Measurements from ENCODE around the gene DNAJB11. TPM values are rescaled to one million over a fixed set of nuclear protein-coding genes. Genes with fewer than 3 reads are reported as not detected.
"Not testable (repeated sequence)": the region's sequence is repeated elsewhere in the genome, so short reads cannot be mapped to it uniquely, and the experiment has no call there.

The DNAJB11 gene
- total RNA-seq, 1 experiment from 2014 or later: 80.0 TPM

DNA sequence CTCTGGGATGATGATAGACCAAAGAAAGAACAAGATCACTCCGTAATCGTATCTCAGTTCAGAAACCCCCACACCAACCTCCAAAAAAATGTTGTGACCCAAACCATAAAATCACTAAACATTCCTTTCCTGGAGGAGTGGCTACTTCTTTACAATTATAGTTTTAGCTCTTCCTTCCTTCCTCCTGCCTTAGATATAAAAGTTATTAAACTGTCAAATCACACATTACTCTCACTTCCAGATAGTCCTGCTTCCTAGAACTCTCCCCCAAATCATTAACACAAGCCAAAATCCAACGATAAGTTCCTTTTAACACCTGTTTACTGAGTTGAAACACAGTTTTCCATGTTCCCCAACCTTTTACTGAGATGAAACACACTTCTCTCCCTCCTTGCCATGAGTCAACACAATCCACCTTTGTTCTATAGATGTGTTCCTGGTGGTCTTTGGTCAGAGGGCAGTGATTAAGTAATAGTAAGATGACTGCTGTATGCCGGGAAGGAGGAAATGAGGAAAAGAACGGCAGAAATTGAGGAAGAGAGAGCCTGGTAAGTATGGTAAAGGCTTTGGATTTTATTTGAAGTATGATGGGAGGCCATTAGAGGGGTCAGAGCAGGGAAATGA lies 18.0 kb upstream of the DNAJB11 start:
- no peak for DNase-seq (ENCODE audit: low read depth)

DNA sequence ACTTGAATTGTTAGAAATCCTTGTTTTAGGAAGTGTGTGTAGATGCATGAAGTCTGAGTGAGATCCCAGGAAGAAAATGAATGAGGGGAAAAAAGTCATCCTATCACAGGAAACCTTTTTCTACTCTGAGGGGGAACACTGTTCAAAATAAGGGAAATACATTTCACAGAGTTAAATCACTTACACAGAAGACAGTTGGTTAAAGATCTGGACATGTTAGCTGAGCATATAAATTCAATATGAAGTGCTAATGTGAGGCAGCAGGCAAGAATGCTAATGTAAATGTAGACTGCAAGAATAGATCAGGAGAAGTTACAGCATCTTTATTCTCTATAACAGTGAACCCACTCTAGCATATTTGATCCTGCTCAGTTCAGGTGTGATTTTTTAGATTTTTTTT lies 5.9 kb upstream of the DNAJB11 start:
- no peak for DNase-seq (ENCODE audit: low read depth)

DNA sequence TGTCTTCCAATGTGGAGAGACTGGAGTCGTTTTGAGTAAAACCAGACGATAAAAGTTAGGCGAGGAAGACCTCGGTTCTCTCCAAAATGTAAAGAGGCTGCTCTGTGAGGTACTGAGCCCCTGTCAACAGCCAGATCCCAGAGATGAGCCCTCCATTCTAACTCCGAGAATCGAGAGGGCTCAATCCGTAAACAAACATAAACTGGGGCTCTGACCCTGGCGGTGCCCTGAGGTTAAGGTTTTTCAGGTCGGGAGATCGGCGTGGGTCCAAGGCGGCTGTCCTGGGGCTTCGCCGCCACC lies 3.8 kb upstream of the DNAJB11 start:
- DNase-seq (ENCODE audit: low read depth): no peak

GRCh38 chr3:186567072-186567921 lies 3.2 kb upstream of the DNAJB11 start, which contains the start of gene TBCCD1:
TBCCD1 (minus strand) TSS chr3:186567339; CDS start chr3:186564329, 3,010 bp downstream.
- DNase-seq (ENCODE audit: low read depth): peak; percentile 83

- DNase-seq (ENCODE audit: low read depth): not testable (repeated sequence)
These were observed 1.2 kb upstream of the DNAJB11 start for GRCh38 chr3:186569361-186569760.

- no peak for DNase-seq (ENCODE audit: low read depth)
These were observed 783 bp upstream of the DNAJB11 start for GRCh38 chr3:186569779-186570095.

DNA sequence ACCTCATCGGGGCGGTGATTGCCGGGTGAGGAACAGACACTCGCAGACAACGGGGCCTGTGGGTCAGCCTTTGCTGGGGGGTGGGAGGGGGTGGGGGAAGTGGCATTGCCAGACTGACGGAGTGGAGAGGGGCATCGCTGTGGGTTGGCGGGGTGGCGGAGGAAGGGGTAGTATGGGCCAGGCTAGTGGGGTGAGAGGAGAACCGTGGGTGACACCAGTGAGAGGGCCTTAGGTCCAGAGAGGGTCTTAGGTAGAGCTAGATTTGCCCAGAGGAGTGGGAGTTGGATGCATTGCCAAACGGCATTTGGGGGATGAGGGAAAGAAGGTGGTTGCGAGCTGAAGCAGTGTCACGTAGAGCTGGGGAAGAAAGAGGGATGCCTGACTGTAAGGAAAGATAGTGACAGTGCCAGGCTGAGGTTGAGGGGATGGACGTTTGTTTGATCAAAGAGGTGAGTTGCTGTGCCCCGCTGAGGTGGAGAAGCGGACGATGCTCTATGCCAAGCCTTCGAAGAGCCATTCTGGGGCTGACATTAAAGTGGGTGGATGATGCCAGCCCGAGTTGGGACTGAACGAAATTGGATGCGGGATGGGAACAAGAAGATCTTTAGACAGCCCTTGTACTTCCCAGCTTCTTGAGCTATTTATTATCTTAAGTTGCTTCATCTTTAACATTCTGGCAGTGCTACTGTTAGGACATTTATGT lies 572 bp downstream of the DNAJB11 start:
- no peak for DNase-seq (ENCODE audit: low read depth)

DNA sequence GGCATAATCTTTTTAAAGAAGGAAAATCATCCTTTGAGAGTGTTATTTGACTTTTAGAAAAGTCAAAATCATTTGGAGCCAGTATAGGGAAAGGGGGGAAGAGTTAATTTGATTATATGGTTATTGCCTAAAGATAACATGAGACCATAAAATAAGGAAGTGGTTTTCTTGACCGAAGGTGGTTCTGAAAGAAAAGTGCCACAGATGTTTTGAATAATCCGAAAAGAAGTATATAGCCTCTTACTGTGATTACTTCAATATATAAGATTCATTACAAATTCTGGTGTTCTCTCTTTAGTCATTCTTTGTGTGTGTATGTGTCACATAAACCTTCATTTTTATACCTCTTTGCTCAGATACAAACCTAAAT lies 1.1 kb downstream of the DNAJB11 start:
- no peak for DNase-seq (ENCODE audit: low read depth)

DNA sequence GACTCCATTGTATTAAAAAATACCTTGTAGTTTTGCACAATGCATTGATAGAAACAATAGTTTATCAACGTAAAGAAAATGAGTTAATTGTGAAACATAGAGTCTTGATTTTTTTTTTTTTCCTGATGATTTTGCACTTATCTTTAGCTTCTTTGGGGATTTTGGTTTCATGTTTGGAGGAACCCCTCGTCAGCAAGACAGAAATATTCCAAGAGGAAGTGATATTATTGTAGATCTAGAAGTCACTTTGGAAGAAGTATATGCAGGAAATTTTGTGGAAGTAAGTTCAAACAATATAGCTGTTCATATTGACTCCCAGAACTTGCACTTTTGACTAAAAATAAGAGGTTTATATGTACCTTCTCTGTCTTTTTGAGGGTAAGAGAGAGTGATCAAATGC lies 7.0 kb downstream of the DNAJB11 start:
- DNase-seq (ENCODE audit: low read depth): no peak

DNA sequence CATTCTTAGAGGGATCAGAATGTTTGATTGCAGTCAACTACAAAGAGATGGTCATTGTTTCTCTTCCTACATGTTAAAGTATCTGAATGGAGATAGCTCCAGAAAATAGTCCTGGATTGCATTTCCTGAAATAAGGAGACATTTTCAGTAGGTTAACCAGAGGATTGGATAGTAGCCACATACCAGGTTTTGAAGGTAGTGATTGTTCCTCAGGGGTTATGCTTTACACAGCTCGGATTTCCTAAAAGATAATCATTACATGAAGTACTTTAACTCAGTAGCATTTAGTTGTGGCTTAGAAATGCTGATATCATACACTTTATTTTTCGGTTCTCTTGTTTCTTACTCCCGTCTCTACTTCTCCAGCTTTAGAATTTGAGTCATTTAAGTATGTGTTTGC lies 10.3 kb downstream of the DNAJB11 start:
- no peak for DNase-seq (ENCODE audit: low read depth)

DNA sequence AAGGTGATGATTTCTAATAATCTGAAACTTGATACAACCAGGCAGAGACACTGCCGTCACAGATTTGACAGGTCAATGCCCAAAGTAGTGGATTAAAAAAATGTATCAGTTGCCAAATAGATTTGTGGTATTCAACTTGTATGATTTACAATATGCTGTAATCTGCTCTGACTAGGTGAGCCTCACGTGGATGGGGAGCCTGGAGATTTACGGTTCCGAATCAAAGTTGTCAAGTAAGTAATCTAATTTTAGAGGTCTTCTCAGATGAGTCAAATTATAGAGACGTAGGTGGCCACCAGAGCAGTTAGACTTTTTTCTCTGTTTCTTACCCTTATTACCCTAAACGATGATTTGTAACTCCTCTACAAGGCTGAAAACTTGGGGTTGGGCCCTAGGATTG lies 12.0 kb downstream of the DNAJB11 start:
- DNase-seq (ENCODE audit: low read depth): no peak

DNA sequence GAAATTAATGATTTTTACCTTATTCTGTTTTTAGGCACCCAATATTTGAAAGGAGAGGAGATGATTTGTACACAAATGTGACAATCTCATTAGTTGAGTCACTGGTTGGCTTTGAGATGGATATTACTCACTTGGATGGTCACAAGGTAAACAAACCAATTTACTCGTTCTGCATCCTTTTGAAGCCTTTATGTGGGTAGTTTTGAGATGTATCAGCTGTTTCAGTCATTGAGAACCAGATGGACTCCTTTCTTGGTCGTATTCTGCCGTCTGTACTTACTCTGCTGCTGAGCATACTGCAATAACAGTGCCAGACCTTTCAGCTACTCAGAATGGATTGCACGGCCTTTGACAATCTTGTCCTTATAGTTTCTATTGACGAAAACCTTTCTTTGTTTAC lies 13.3 kb downstream of the DNAJB11 start:
- peak; percentile 47 for DNase-seq (ENCODE audit: low read depth)

- DNase-seq (ENCODE audit: low read depth): not testable (repeated sequence)
These were observed 15.7 kb downstream of the DNAJB11 start for GRCh38 chr3:186586245-186586644.

- no peak for DNase-seq (ENCODE audit: low read depth)
These were observed 16.7 kb downstream of the DNAJB11 start for GRCh38 chr3:186587183-186587582.

DNA sequence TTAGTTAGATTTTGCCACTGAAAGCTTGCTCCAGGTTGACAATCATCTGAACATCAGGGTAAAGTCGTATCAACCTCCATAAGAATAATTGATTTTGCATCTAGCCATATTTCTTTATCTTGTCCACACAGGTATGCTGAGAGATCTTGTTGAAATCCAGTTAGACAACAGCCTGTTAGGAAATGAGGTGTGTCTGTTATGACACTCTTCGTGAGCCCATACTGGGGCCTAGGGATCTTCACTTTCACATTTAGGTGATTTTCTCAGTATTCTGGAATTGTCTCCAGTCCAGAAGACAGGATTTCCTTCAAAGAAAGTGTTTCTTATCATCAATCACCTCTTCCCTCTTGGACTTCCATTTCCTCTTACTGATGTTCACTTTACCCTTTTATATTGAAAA lies 18.1 kb downstream of the DNAJB11 start:
- DNase-seq (ENCODE audit: low read depth): peak; percentile 13

DNA sequence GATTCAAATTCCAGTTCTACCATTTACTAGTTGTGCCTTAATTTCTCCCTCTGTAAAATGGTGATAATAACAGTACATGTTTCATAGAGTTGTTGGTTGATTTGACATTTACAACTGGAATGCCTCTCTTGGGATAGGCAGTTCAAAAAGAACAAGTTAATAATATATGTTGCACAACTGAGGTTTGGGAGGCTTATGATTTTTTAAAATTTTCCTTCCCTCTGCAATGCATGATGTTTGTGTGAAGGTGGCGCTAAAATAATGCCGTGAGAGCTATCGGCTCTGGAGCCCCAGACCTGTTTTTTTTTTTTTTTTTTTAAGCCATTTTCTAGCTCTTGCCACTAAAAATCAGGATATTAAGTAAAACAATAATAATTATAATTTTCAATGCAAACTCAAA lies 18.6 kb downstream of the DNAJB11 start:
- DNase-seq (ENCODE audit: low read depth): peak; percentile 19

DNA sequence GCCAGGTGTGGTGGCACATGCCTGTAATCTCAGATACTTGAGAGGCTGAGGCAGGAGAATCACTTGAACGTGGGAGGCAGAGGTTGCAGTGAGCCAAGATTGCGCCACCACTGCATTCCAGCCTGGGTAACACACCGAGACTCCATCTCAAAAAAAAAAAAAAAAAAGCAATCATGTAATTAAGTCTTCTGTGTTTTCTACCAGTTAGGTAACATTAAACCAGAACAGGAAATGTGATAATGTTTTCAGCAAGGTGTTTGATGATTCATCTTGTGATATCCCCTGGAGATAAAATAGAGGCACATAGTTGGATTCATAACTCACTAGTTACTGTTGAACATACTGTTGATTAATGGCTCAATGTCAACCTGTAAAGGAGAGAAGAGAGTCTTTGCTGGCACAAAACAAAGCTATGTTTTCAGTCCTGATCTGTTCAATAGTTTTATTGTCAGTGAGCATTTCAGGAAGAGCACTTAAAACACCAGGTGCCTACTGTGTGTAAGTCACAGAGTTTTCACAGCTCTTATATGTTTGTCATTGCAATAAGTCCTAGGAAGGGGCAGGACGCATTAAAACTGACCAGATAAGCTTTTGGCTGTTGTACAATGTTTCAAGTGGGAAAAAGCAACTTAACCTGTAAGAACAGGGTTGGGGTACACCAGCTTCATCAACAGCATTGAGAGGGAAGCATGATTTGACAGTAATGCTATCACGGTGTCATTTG lies 19.5 kb downstream of the DNAJB11 start:
- no peak for DNase-seq (ENCODE audit: low read depth)

DNA sequence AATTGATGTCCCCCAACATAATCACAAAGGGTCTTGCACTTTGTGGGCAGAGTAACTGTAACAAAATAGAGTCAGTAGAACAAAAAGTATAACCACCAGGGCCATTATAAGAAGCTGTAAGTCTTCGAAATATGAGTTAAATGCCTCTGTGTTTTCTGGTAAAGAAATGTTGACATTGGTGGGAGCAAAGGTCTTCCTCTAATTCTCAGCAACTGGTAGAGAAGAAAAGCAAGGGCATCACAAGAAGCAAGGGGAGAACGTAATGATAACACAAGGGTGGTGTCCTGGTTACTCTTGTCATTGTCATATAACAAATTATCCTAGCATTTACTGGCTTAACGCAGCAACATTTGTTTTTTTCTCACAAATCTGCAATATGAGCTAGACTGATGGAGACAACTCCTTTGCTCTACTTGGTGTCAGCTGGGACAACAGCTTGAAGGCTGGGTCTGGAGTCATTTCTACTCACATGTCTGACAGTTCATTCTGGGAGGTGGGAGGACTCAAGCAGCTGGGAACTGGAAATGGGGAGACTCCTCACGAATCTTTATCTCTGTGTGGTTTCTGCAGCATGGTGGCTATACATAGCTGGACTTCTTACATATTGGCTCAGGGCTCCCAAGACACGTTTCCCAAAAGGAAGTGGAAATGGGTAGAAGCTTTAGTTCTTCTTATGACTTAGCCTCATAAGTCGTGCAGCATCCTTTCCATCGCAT lies 20.2 kb downstream of the DNAJB11 start:
- DNase-seq (ENCODE audit: low read depth): no peak

GRCh38 chr3:186592682-186593081 lies 22.2 kb downstream of the DNAJB11 start:
- no peak for DNase-seq (ENCODE audit: low read depth)

DNA sequence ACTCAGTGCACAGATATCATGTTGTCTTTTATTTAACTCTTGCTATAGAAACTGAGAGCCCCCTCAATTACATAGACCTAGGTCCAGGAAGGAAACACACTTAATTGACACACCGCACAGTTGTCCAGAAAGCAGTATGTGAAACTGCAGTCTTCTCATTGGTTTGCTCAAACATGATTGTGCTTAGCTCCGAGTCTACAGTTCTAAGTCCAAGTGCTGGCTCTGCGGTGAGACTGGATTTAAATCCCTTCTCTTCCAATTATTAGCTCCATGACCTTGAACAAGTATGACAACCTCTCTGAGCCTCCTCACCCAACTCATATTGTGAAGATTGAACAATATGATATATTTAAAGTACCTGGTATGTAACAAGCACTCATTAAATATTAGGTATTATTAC lies 23.3 kb downstream of the DNAJB11 start:
- no peak for DNase-seq (ENCODE audit: low read depth)

DNA sequence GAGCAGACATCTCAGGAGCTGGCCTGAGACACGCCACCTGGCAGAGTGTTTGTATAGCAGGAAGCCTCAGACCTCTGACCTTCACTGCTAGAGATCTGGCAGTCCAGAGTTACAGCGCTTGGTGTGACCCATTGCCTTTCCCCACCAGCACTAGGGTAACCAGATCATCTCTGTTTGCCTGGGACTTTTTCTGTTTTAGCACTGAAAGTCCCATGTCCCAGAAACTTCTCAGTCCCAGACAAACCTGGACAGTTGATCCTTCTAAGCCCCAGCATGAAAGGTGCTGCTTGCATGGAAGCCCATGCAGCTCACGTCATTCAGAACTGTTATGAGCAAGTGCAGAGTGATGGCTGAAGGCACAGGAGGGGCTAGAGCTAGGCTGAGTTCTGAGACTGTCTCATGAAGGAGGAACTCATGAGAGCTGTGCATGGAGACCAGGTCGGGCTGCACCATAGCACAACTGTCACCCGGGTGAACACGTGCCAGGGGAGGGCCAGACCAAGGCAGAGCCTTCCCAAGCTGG lies 24.1 kb downstream of the DNAJB11 start:
- no peak for DNase-seq (ENCODE audit: low read depth)
